Measurements from ENCODE around the gene WDR55.
"Not testable (repeated sequence)": the region's sequence is repeated elsewhere in the genome, so short reads cannot be mapped to it uniquely, and the experiment has no call there.

GRCh38 chr5:140721395-140721794, 56.7 kb downstream of the WDR55 start:
- not testable (repeated sequence) for TF ChIP-seq CTCF, POLR2A (IDR thresholded peaks at IDR 0.05)
